Measurements from ENCODE around the gene ADARB1. TPM values are rescaled to one million over a fixed set of nuclear protein-coding genes. Genes with fewer than 3 reads are reported as not detected.

The ADARB1 gene
- total and polyA plus RNA-seq, 2 of the 8 experiments (the other 6 are each of a cell fraction or from before 2014, with no cell fraction given) = 4.7 to 14.9 TPM

GRCh38 chr21:45175326-45176095 lies 101.1 kb downstream of the ADARB1 start (continued):
- no peak for TF ChIP-seq USF2 (IDR thresholded peaks at IDR 0.05; ENCODE audit: low read length)
- no peak for TF ChIP-seq RBBP5 (IDR thresholded peaks at IDR 0.05; ENCODE audit: borderline replicate concordance, low read depth, low read length)
- no peak for TF ChIP-seq CTCF (IDR thresholded peaks at IDR 0.05; ENCODE audit: control extremely low read depth in 1 of 3, insufficient read depth in 1 of 3, low read depth in 1 of 3, low read length in 3 of 3)

All from H1 (cell line).